HepG2 (cell line): Measurements from ENCODE around the gene SCP2. TPM values are rescaled to one million over a fixed set of nuclear protein-coding genes. Genes with fewer than 3 reads are reported as not detected.

ENCODE experiments used
- AHDC1 ChIP-seq: sonication (generic); formaldehyde crosslinking; IDR thresholded peaks from 2 replicates; pipeline ENCODE4 v1.5.1; 2020; ENCODE audit warnings: mild to moderate bottlenecking, missing genetic modification reagents, borderline replicate concordance
- CTCF ChIP-seq: sonication (generic); formaldehyde crosslinking; IDR thresholded peaks from 2 replicates; pipeline ENCODE4 v1.5.0; 2020; ENCODE audit warnings: mild to moderate bottlenecking, missing genetic modification reagents, moderate library complexity
- KLF11 ChIP-seq: IDR thresholded peaks from 2 replicates; pipeline ENCODE4 v1.6.1; 2016; ENCODE audit warnings: missing compliant biosample characterization
- LCORL ChIP-seq, 2 experiments: fragments of 450-650 bp in 1 of 2; sonication (generic) in 1 of 2; formaldehyde crosslinking in 1 of 2; IDR thresholded peaks; 2 replicates each; pipeline versions ENCODE4 v1.5.0 to v1.6.1; 2017 to 2020; ENCODE audit warnings: antibody characterized with exemption in 1 of 2, missing genetic modification reagents in 1 of 2
- MNT ChIP-seq: fragments of 450-650 bp; IDR thresholded peaks from 2 replicates; pipeline ENCODE4 v1.6.1; 2016
- MTF2 ChIP-seq: sonication (generic); formaldehyde crosslinking; IDR thresholded peaks from 2 replicates; pipeline ENCODE4 v1.5.0; 2020; ENCODE audit warnings: missing genetic modification reagents, borderline replicate concordance
- MXD4 ChIP-seq: IDR thresholded peaks from 2 replicates; pipeline ENCODE4 v1.6.1; 2016; ENCODE audit warnings: mild to moderate bottlenecking, missing biosample characterization, missing genetic modification reagents
- NR2F6 ChIP-seq, 2 experiments: IDR thresholded peaks; 2 replicates each; pipeline ENCODE4 v1.6.1; 2016; ENCODE audit warnings: antibody characterized with exemption in 1 of 2, mild to moderate bottlenecking in 1 of 2
- PAWR ChIP-seq: sonication (generic); formaldehyde crosslinking; IDR thresholded peaks from 2 replicates; pipeline ENCODE4 v1.4.0; 2020; ENCODE audit warnings: missing genetic modification reagents, mild to moderate bottlenecking, borderline replicate concordance
- TBX2 ChIP-seq: sonication (generic); formaldehyde crosslinking; IDR thresholded peaks from 2 replicates; pipeline ENCODE4 v1.5.0; 2020; ENCODE audit warnings: missing genetic modification reagents, mild to moderate bottlenecking, borderline replicate concordance
- TEAD3 ChIP-seq: optimal IDR thresholded peaks from 2 replicates; pipeline ENCODE3; 2016; ENCODE audit warnings: borderline replicate concordance
- TGIF2 ChIP-seq: IDR thresholded peaks from 2 replicates; pipeline ENCODE4 v1.6.1; 2016; ENCODE audit warnings: control low read depth, missing compliant biosample characterization
- ZFX ChIP-seq: sonication (generic); formaldehyde crosslinking; IDR thresholded peaks from 2 replicates; pipeline ENCODE4 v1.4.0; 2020; ENCODE audit warnings: mild to moderate bottlenecking, low read depth, missing genetic modification reagents, moderate library complexity
- ZFY ChIP-seq: sonication (generic); formaldehyde crosslinking; IDR thresholded peaks from 2 replicates; pipeline ENCODE4 v1.4.0; 2020; ENCODE audit warnings: missing genetic modification reagents
- ZNF235 ChIP-seq: sonication (generic); formaldehyde crosslinking; IDR thresholded peaks from 2 replicates; pipeline ENCODE4 v1.8.1; 2023; ENCODE audit warnings: mild to moderate bottlenecking, missing genetic modification reagents, borderline replicate concordance
- ZNF768 ChIP-seq: sonication (generic); formaldehyde crosslinking; IDR thresholded peaks from 2 replicates; pipeline ENCODE4 v1.4.0; 2020; ENCODE audit warnings: missing genetic modification reagents
- ZNF775 ChIP-seq: sonication (generic); formaldehyde crosslinking; IDR thresholded peaks from 2 replicates; pipeline ENCODE4 v1.4.0; 2020; ENCODE audit warnings: missing genetic modification reagents, mild to moderate bottlenecking, moderate library complexity, borderline replicate concordance
- polyA plus RNA-seq, 8 experiments: library from polyadenylated mRNA; depleted of rRNA in 3 of 8; stranded (reverse) in 7 of 8; unstranded in 1 of 8; fragments of >200 nt; fragmentation: Illumina TruSeq in 4 of 8; extraction: Trizol in 4 of 8; gene quantifications; 2 replicates each; pipeline versions ENCODE4 v1.2.1 to v1.2.3, GENCODE V29; 2011 to 2016; ENCODE audit warnings: low read depth in 4 of 8, missing spikeins in 1 of 8, mixed read lengths in 1 of 8; ENCODE audit not compliant: insufficient read depth in 1 of 8
- total RNA-seq, 5 experiments: library from RNA; depleted of rRNA; stranded (reverse); fragments of >200 nt; fragmentation: Illumina TruSeq; extraction: Trizol; gene quantifications; 2 replicates each; pipeline ENCODE4 v1.2.3, GENCODE V29; 2016; ENCODE audit warnings: low read depth in 1 of 5
- TF ChIP-seq, protein P1 (sequence below): IDR thresholded peaks from 2 replicates; pipeline ENCODE4 v1.6.1; 2012; ENCODE audit warnings: low read length, improper control_type of control experiment

Gene SCP2
- total and polyA plus RNA-seq, 2 of the 13 experiments (the other 11 are each of a cell fraction or from before 2014, with no cell fraction given) = 59.0 to 133 TPM

- TF ChIP-seq MNT (no peak), ZFX (CRISPR knock-in tag) (peak; percentile 51; the same call in 1 of the 2 replicates), MTF2 (CRISPR knock-in tag) (no peak), AHDC1 (CRISPR knock-in tag) (no peak), TBX2 (CRISPR knock-in tag) (0 out of 2 replicates have a peak, but pooled peaks have one; percentile 7), PAWR (CRISPR knock-in tag) (no peak), TEAD3 (CRISPR knock-in tag) (peak; percentile 2), NR2F6 (IDR thresholded peaks at IDR 0.05) (no peak), NR2F6 (CRISPR knock-in tag; IDR thresholded peaks at IDR 0.05) (no peak), ZNF768 (CRISPR knock-in tag) (no peak), LCORL (IDR thresholded peaks at IDR 0.05) (no peak), LCORL (CRISPR knock-in tag; IDR thresholded peaks at IDR 0.05) (0 out of 2 replicates have a peak, but pooled peaks have one; percentile 30), MXD4 (no peak), KLF11 (CRISPR knock-in tag) (no peak), ZFY (CRISPR knock-in tag) (0 out of 2 replicates have a peak, but pooled peaks have one; percentile 27), ZNF775 (CRISPR knock-in tag) (no peak), ZNF235 (CRISPR knock-in tag) (no peak), TGIF2 (CRISPR knock-in tag) (no peak), CTCF (CRISPR knock-in tag) (no peak)
- TF ChIP-seq, protein P1, sequence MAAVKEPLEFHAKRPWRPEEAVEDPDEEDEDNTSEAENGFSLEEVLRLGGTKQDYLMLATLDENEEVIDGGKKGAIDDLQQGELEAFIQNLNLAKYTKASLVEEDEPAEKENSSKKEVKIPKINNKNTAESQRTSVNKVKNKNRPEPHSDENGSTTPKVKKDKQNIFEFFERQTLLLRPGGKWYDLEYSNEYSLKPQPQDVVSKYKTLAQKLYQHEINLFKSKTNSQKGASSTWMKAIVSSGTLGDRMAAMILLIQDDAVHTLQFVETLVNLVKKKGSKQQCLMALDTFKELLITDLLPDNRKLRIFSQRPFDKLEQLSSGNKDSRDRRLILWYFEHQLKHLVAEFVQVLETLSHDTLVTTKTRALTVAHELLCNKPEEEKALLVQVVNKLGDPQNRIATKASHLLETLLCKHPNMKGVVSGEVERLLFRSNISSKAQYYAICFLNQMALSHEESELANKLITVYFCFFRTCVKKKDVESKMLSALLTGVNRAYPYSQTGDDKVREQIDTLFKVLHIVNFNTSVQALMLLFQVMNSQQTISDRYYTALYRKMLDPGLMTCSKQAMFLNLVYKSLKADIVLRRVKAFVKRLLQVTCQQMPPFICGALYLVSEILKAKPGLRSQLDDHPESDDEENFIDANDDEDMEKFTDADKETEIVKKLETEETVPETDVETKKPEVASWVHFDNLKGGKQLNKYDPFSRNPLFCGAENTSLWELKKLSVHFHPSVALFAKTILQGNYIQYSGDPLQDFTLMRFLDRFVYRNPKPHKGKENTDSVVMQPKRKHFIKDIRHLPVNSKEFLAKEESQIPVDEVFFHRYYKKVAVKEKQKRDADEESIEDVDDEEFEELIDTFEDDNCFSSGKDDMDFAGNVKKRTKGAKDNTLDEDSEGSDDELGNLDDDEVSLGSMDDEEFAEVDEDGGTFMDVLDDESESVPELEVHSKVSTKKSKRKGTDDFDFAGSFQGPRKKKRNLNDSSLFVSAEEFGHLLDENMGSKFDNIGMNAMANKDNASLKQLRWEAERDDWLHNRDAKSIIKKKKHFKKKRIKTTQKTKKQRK = no peak
These were observed 167.4 kb downstream of the SCP2 start (continued) for GRCh38 chr1:53094533-53094919.
